H9 (cell line): ENCODE measurements around the gene GSE1. TPM values are rescaled to one million over a fixed set of nuclear protein-coding genes. Genes with fewer than 3 reads are reported as not detected.

ENCODE experiments used
- DNase-seq: peaks from one replicate; pipeline ENCODE4 v3.0.0-alpha.2; 2017
- H2AFZ ChIP-seq: one replicate; pipeline ENCODE4 v1.6.1; 2013; ENCODE audit warnings: mild to moderate bottlenecking, low read length, control low read depth, moderate library complexity
- H2AK5ac ChIP-seq: 2 replicates; pipeline ENCODE4 v1.6.1; 2013; ENCODE audit warnings: low read length, control low read depth, mixed read lengths; ENCODE audit not compliant: insufficient read length
- H2BK120ac ChIP-seq: one replicate; pipeline ENCODE4 v1.6.1; 2013; ENCODE audit warnings: low read depth, mild to moderate bottlenecking, low read length, control low read depth, inconsistent platforms; ENCODE audit not compliant: poor library complexity, severe bottlenecking
- H2BK12ac ChIP-seq: 2 replicates; pipeline ENCODE4 v1.6.1; 2013; ENCODE audit warnings: low read length, control low read depth, mixed read lengths, low read depth; ENCODE audit not compliant: insufficient read length
- H2BK15ac ChIP-seq: 2 replicates; pipeline ENCODE4 v1.6.1; 2013; ENCODE audit warnings: low read depth, low read length, control low read depth
- H2BK20ac ChIP-seq: one replicate; pipeline ENCODE4 v1.6.1; 2013; ENCODE audit warnings: low read depth, mild to moderate bottlenecking, low read length, control low read depth, inconsistent platforms; ENCODE audit not compliant: poor library complexity, severe bottlenecking
- H2BK5ac ChIP-seq: 2 replicates; pipeline ENCODE4 v1.6.1; 2013; ENCODE audit warnings: low read length, control low read depth, mixed read lengths; ENCODE audit not compliant: insufficient read length
- H3K14ac ChIP-seq: 2 replicates; pipeline ENCODE4 v1.6.1; 2013; ENCODE audit warnings: low read length, control low read depth; ENCODE audit not compliant: insufficient read depth
- H3K18ac ChIP-seq: 2 replicates; pipeline ENCODE4 v1.6.1; 2013; ENCODE audit warnings: low read depth, mild to moderate bottlenecking, mixed read lengths, low read length, control low read depth; ENCODE audit not compliant: insufficient read length
- H3K23ac ChIP-seq: 2 replicates; pipeline ENCODE4 v1.6.1; 2013; ENCODE audit warnings: low read length, control low read depth, mixed read lengths, low read depth; ENCODE audit not compliant: insufficient read length
- H3K23me2 ChIP-seq: 2 replicates; pipeline ENCODE4 v1.6.1; 2013; ENCODE audit warnings: low read depth, mild to moderate bottlenecking, mixed read lengths, low read length, control low read depth; ENCODE audit not compliant: insufficient read length, poor library complexity, severe bottlenecking
- H3K27ac ChIP-seq: 2 replicates; pipeline ENCODE4 v1.5.1; 2013; ENCODE audit warnings: low read length, control low read depth, mixed read lengths, low read depth; ENCODE audit not compliant: insufficient read length
- H3K27me3 ChIP-seq: 2 replicates; pipeline ENCODE4 v1.6.1; 2013; ENCODE audit warnings: low read length, control low read depth, inconsistent platforms; ENCODE audit not compliant: insufficient read depth
- H3K4ac ChIP-seq: 2 replicates; pipeline ENCODE4 v1.6.1; 2013; ENCODE audit warnings: low read depth, mild to moderate bottlenecking, control low read depth, inconsistent platforms, low read length, moderate library complexity
- H3K4me1 ChIP-seq: 2 replicates; pipeline ENCODE4 v1.6.1; 2013; ENCODE audit warnings: low read length, control low read depth, inconsistent platforms; ENCODE audit not compliant: insufficient read depth
- H3K4me2 ChIP-seq: 2 replicates; pipeline ENCODE4 v1.6.1; 2013; ENCODE audit warnings: low read length, control low read depth, mixed read lengths; ENCODE audit not compliant: insufficient read length, insufficient read depth
- H3K56ac ChIP-seq: 2 replicates; pipeline ENCODE4 v1.6.1; 2013; ENCODE audit warnings: low read depth, mild to moderate bottlenecking, mixed read lengths, low read length, control low read depth; ENCODE audit not compliant: insufficient read length
- H3K79me1 ChIP-seq: 2 replicates; pipeline ENCODE4 v1.6.1; 2013; ENCODE audit warnings: low read depth, mild to moderate bottlenecking, moderate library complexity, low read length, control low read depth, inconsistent platforms; ENCODE audit not compliant: insufficient read depth, poor library complexity, severe bottlenecking
- H3K79me2 ChIP-seq: 2 replicates; pipeline ENCODE4 v1.6.1; 2013; ENCODE audit warnings: low read length, control low read depth, inconsistent platforms; ENCODE audit not compliant: insufficient read depth
- H3K9ac ChIP-seq: 2 replicates; pipeline ENCODE4 v1.6.1; 2013; ENCODE audit warnings: low read length, control low read depth, mixed read lengths; ENCODE audit not compliant: insufficient read length; ENCODE audit errors: extremely low read depth
- H3K9me3 ChIP-seq: one replicate; pipeline ENCODE4 v1.6.1; 2013; ENCODE audit warnings: low read depth, low read length, inconsistent platforms; ENCODE audit not compliant: control insufficient read depth
- H3T11ph ChIP-seq: one replicate; pipeline ENCODE4 v1.6.1; 2013; ENCODE audit warnings: mild to moderate bottlenecking, low read length, control low read depth, inconsistent platforms
- H4K20me1 ChIP-seq: one replicate; pipeline ENCODE4 v1.6.1; 2013; ENCODE audit not compliant: control insufficient read depth, insufficient read length, insufficient read depth
- H4K5ac ChIP-seq: 2 replicates; pipeline ENCODE4 v1.6.1; 2013; ENCODE audit warnings: low read depth, mild to moderate bottlenecking, mixed read lengths, low read length, control low read depth; ENCODE audit not compliant: insufficient read length
- H4K8ac ChIP-seq: replicated peaks from 2 replicates; pipeline ENCODE4 v1.6.1; 2013; ENCODE audit warnings: low read length, control low read depth, mixed read lengths, low read depth; ENCODE audit not compliant: insufficient read length
- H4K91ac ChIP-seq: 2 replicates; pipeline ENCODE4 v1.6.1; 2013; ENCODE audit warnings: low read depth, mild to moderate bottlenecking, moderate library complexity, mixed read lengths, low read length, control low read depth; ENCODE audit not compliant: insufficient read length
- H3K27ac Mint-ChIP-seq, 3 experiments: 2 replicates in 2 of 3; 3 replicates in 1 of 3; pipeline ENCODE4 v1.8.0; 2020 to 2021; ENCODE audit warnings: mixed read lengths in 3 of 3, mild to moderate bottlenecking in 1 of 3, moderate library complexity in 1 of 3
- H3K27me3 Mint-ChIP-seq: 2 replicates; pipeline ENCODE4 v1.8.0; 2021; ENCODE audit warnings: low read depth, mild to moderate bottlenecking, moderate library complexity, mixed read lengths
- H3K36me3 Mint-ChIP-seq, 3 experiments: 2 replicates in 2 of 3; 3 replicates in 1 of 3; pipeline ENCODE4 v1.8.0; 2020 to 2021; ENCODE audit warnings: low read depth in 3 of 3, mixed read lengths in 3 of 3; ENCODE audit not compliant: insufficient read depth in 1 of 3
- H3K4me1 Mint-ChIP-seq, 2 experiments: 2 replicates each; pipeline ENCODE4 v1.8.0; 2020; ENCODE audit warnings: mixed read lengths in 2 of 2
- H3K4me3 Mint-ChIP-seq, 2 experiments: 2 replicates in 1 of 2; 3 replicates in 1 of 2; pipeline ENCODE4 v1.8.0; 2020 to 2021; ENCODE audit warnings: mild to moderate bottlenecking in 2 of 2, mixed read lengths in 2 of 2, moderate library complexity in 1 of 2
- H3K9me3 Mint-ChIP-seq, 2 experiments: 2 replicates in 1 of 2; 3 replicates in 1 of 2; pipeline ENCODE4 v1.8.0; 2020; ENCODE audit warnings: mild to moderate bottlenecking in 2 of 2, mixed read lengths in 2 of 2, moderate library complexity in 1 of 2
- CTCF ChIP-seq: fragments of 200-600 bp; sonication (generic); conservative IDR thresholded peaks from 3 replicates; pipeline ENCODE4 v1.8.0; 2021; ENCODE audit warnings: antibody characterized with exemption, mild to moderate bottlenecking
- WGBS: extraction: QIAGEN DNeasy Blood & Tissue Kit; methylation state at CpG from one replicate; pipeline ENCODE4 v1.1.7; 2013; ENCODE audit warnings: missing lambda C conversion rate, low lambda C conversion rate, mixed read lengths; ENCODE audit not compliant: insufficient read length; ENCODE audit errors: extremely low coverage; 5-methylcytosine and 5-hydroxymethylcytosine counted together
- total RNA-seq: library from RNA; stranded (reverse); gene quantifications from 2 replicates; pipeline ENCODE4 v1.2.1, GENCODE V29; 2021

The GSE1 gene
- total RNA-seq, 1 experiment from 2014 or later: 125 TPM

- H3K56ac ChIP-seq: no peak overlapping the region
- H3K4me2 ChIP-seq: no peak overlapping the region
- no peaks in the 10 kb centered on the region for H3K23me2 ChIP-seq
- Mint-ChIP-seq H3K27ac (no peak overlapping the region), H3K27me3 (no peaks in the 10 kb centered on the region; the same call in 1 of the 2 replicates), H3K4me3 (no peak overlapping the region), H3K9me3 (peaks cover 0 to 3% of the 10 kb centered on the region in 2 experiments; a peak in 1 of 5 replicates), H3K36me3 (peaks cover 31 to 67% (median 66%) of the 10 kb centered on the region in 3 experiments), H3K4me1 (peaks cover 0 to 13% of the 10 kb centered on the region in 2 experiments; a peak in 3 of 4 replicates)
- H3T11ph ChIP-seq: no peak overlapping the region
- peaks cover 4% of the 10 kb centered on the region for H3K79me1 ChIP-seq
- WGBS: no CpG with 5 or more reads among the region's 21 CpGs
- no peak for DNase-seq
- H4K20me1 ChIP-seq: no peaks in the 10 kb centered on the region
- H3K4me1 ChIP-seq: no peaks in the 10 kb centered on the region
- no peak overlapping the region for H2BK5ac ChIP-seq
- H3K9me3 ChIP-seq: no peaks in the 10 kb centered on the region
- H2BK15ac ChIP-seq: no peak overlapping the region
- H3K14ac ChIP-seq: no peak overlapping the region
- H4K5ac ChIP-seq: no peak overlapping the region
- no peak overlapping the region for H2BK12ac ChIP-seq
- H3K18ac ChIP-seq: no peak overlapping the region
- H4K91ac ChIP-seq: no peak overlapping the region
- H4K8ac ChIP-seq: no peak overlapping the region
- no peak overlapping the region for H2BK20ac ChIP-seq
- no peak overlapping the region for H3K4ac ChIP-seq
- H3K23ac ChIP-seq: no peak overlapping the region
- no peaks in the 10 kb centered on the region for H3K79me2 ChIP-seq
- H3K27me3 ChIP-seq: no peaks in the 10 kb centered on the region
- H3K9ac ChIP-seq: no peak overlapping the region
- no peak for TF ChIP-seq CTCF
- no peak overlapping the region for H2BK120ac ChIP-seq
- no peak overlapping the region for H3K27ac ChIP-seq
- H2AK5ac ChIP-seq: no peak overlapping the region
- H2AFZ ChIP-seq: no peak overlapping the region
Observed at GRCh38 chr16:85653290-85653891, 40.3 kb downstream of the GSE1 start.
